IMR-90 (cell line): ENCODE data around the gene MORC2. TPM values are rescaled to one million over a fixed set of nuclear protein-coding genes. Genes with fewer than 3 reads are reported as not detected.

Experiments used
- ATAC-seq: fragments of 200-7000 bp; cut with Tn5 transposase; 2 replicates; pipeline ENCODE4 v1.9.1; 2020; ENCODE audit warnings: low read depth, mild to moderate bottlenecking, moderate library complexity
- BruUV-seq: library from RNA; stranded (reverse); fragments of 400-500 nt; replicated peaks from 2 replicates; lab custom pipeline; 2021; lab: Mats Ljungman, UMichigan
- CTCF ChIA-PET: fragments of 300-600 bp; formaldehyde crosslinking; extraction: SDS; loops from one replicate; lab custom pipeline; 2021; ENCODE audit warnings: antibody characterized with exemption; lab: Yijun Ruan, JAX
- POLR2A ChIA-PET: fragments of 300-600 bp; sonication (Branson Sonifier 250); formaldehyde crosslinking; loops from one replicate; lab custom pipeline; 2022; ENCODE audit warnings: antibody characterized with exemption; ENCODE audit not compliant: unreplicated experiment; lab: Charles Lee
- DNase-seq: peaks from one replicate; pipeline ENCODE4 v3.0.0; 2013
- H2AFZ ChIP-seq: replicated peaks from 2 replicates; pipeline ENCODE3; 2013; ENCODE audit warnings: low read length, mild to moderate bottlenecking; ENCODE audit not compliant: poor library complexity
- H2AK5ac ChIP-seq: 2 replicates; pipeline ENCODE4 v1.6.1; 2013; ENCODE audit warnings: low read depth, low read length, inconsistent platforms
- H2AK9ac ChIP-seq: replicated peaks from 2 replicates; pipeline ENCODE3; 2013; ENCODE audit warnings: mild to moderate bottlenecking, low read depth, low read length, moderate library complexity; ENCODE audit not compliant: poor library complexity
- H2BK120ac ChIP-seq: 2 replicates; pipeline ENCODE4 v1.6.1; 2013; ENCODE audit warnings: low read depth, low read length, inconsistent platforms
- H2BK15ac ChIP-seq: 3 replicates; pipeline ENCODE4 v1.6.1; 2013; ENCODE audit warnings: low read depth, low read length, inconsistent platforms
- H2BK20ac ChIP-seq: 2 replicates; pipeline ENCODE4 v1.6.1; 2013; ENCODE audit warnings: low read depth, mild to moderate bottlenecking, inconsistent platforms, low read length, moderate library complexity
- H2BK5ac ChIP-seq: 2 replicates; pipeline ENCODE4 v1.6.1; 2013; ENCODE audit warnings: mild to moderate bottlenecking, low read depth, low read length, inconsistent platforms; ENCODE audit not compliant: poor library complexity, severe bottlenecking
- H3K14ac ChIP-seq: replicated peaks from 2 replicates; pipeline ENCODE4 v1.6.1; 2013; ENCODE audit warnings: low read depth, low read length, inconsistent platforms
- H3K18ac ChIP-seq: 2 replicates; pipeline ENCODE4 v1.6.1; 2013; ENCODE audit warnings: low read depth, low read length, control low read depth
- H3K23ac ChIP-seq: 2 replicates; pipeline ENCODE4 v1.6.1; 2013; ENCODE audit warnings: low read depth, low read length, inconsistent platforms
- H3K27ac ChIP-seq: 2 replicates; pipeline ENCODE4 v1.5.1; 2013; ENCODE audit warnings: mild to moderate bottlenecking, control low read depth, low read length; ENCODE audit not compliant: insufficient read depth
- H3K27me3 ChIP-seq: 2 replicates; pipeline ENCODE4 v1.6.1; 2013; ENCODE audit warnings: low read length; ENCODE audit not compliant: control insufficient read depth, insufficient read depth
- H3K36me3 ChIP-seq: 2 replicates; pipeline ENCODE4 v1.6.1; 2013; ENCODE audit warnings: low read length, mixed read lengths; ENCODE audit not compliant: control insufficient read depth, insufficient read depth
- H3K4ac ChIP-seq: 2 replicates; pipeline ENCODE4 v1.6.1; 2013; ENCODE audit warnings: low read depth, low read length, inconsistent platforms
- H3K4me1 ChIP-seq: 2 replicates; pipeline ENCODE4 v1.6.1; 2013; ENCODE audit warnings: low read length, mixed read lengths; ENCODE audit not compliant: control insufficient read depth, insufficient read depth
- H3K4me2 ChIP-seq: 2 replicates; pipeline ENCODE4 v1.6.1; 2013; ENCODE audit warnings: low read depth, mild to moderate bottlenecking, control low read depth, low read length, moderate library complexity
- H3K4me3 ChIP-seq: 2 replicates; pipeline ENCODE4 v1.5.1; 2013; ENCODE audit warnings: low read depth, mild to moderate bottlenecking, control low read depth, low read length, moderate library complexity; ENCODE audit not compliant: insufficient read depth
- H3K56ac ChIP-seq: 2 replicates; pipeline ENCODE4 v1.6.1; 2013; ENCODE audit warnings: low read length, inconsistent platforms; ENCODE audit not compliant: insufficient read depth; ENCODE audit errors: extremely low read depth
- H3K79me1 ChIP-seq, 2 experiments: 2 replicates each; pipeline ENCODE4 v1.6.1; 2013; ENCODE audit warnings: low read length in 2 of 2, inconsistent platforms in 1 of 2, low read depth in 1 of 2
- H3K9ac ChIP-seq: 2 replicates; pipeline ENCODE4 v1.6.1; 2013; ENCODE audit warnings: low read depth, low read length, control low read depth
- H3K9me1 ChIP-seq: 2 replicates; pipeline ENCODE4 v1.6.1; 2013; ENCODE audit warnings: low read length, inconsistent platforms; ENCODE audit not compliant: insufficient read depth
- H3K9me3 ChIP-seq: 2 replicates; pipeline ENCODE4 v1.6.1; 2013; ENCODE audit warnings: low read length; ENCODE audit not compliant: control insufficient read depth, insufficient read depth
- H4K20me1 ChIP-seq: 2 replicates; pipeline ENCODE4 v1.6.1; 2013; ENCODE audit warnings: low read length, inconsistent platforms; ENCODE audit not compliant: insufficient read depth
- H4K5ac ChIP-seq: 2 replicates; pipeline ENCODE4 v1.6.1; 2013; ENCODE audit warnings: mild to moderate bottlenecking, low read depth, low read length, control low read depth
- H4K8ac ChIP-seq, 2 experiments: 2 replicates each; pipeline ENCODE4 v1.6.1; 2013; ENCODE audit warnings: low read depth in 2 of 2, low read length in 2 of 2, control low read depth in 1 of 2, inconsistent platforms in 1 of 2
- H4K91ac ChIP-seq: 2 replicates; pipeline ENCODE4 v1.6.1; 2013; ENCODE audit warnings: low read depth, low read length, inconsistent platforms; ENCODE audit not compliant: insufficient read depth
- BHLHE40 ChIP-seq: fragments of 150-350 bp; IDR thresholded peaks from 2 replicates; pipeline ENCODE4 v1.6.1; 2016; ENCODE audit warnings: mild to moderate bottlenecking, low read depth, low read length
- MAZ ChIP-seq: IDR thresholded peaks from 2 replicates; pipeline ENCODE4 v1.6.1; 2012; ENCODE audit warnings: low read depth, mild to moderate bottlenecking, low read length, improper control_type of control experiment, moderate library complexity, borderline replicate concordance
- NFE2L2 ChIP-seq: fragments of 150-350 bp; IDR thresholded peaks from 2 replicates; pipeline ENCODE4 v1.6.1; 2016; ENCODE audit warnings: low read depth, mild to moderate bottlenecking, low read length
- POLR2A ChIP-seq: IDR thresholded peaks from 2 replicates; pipeline ENCODE4 v1.6.1; 2012; ENCODE audit warnings: mild to moderate bottlenecking, low read depth, low read length
- RAD21 ChIP-seq: IDR thresholded peaks from 2 replicates; pipeline ENCODE4 v1.6.1; 2012; ENCODE audit warnings: low read length, improper control_type of control experiment
- WGBS, 2 experiments: methylation state at CpG; one replicate each; pipeline versions ENCODE4 v1.1.5 to v1.1.7; 2013; ENCODE audit warnings: missing lambda C conversion rate in 2 of 2; ENCODE audit not compliant: insufficient read length in 1 of 2; ENCODE audit errors: extremely low coverage in 2 of 2; 5-methylcytosine and 5-hydroxymethylcytosine counted together
- dilution Hi-C: fragments of 300-500 bp; cut with HindIII; formaldehyde crosslinking; loops from one replicate; pipeline ENCODE4 v1.14.3; 2018; ENCODE audit warnings: low sequenced_read_pairs; ENCODE audit not compliant: unreplicated experiment
- in situ Hi-C: fragments of 300-500 bp; cut with MboI; formaldehyde crosslinking; loops from 3 replicates; pipeline ENCODE4 v1.14.3; 2019; ENCODE audit warnings: low sequenced_read_pairs, inconsistent platforms, mixed read lengths
- intact Hi-C: fragments of 100-400 bp; cut with micrococcal nuclease; formaldehyde crosslinking; loops from 2 replicates; pipeline ENCODE4 v1.10.0; 2022
- polyA plus RNA-seq, 3 experiments: library from polyadenylated mRNA; depleted of rRNA; stranded (reverse); fragments of >200 nt; gene quantifications; 2 replicates each; pipeline ENCODE4 v1.2.3, GENCODE V29; 2012; ENCODE audit warnings: low replicate concordance in 1 of 3
- total RNA-seq: library from RNA; depleted of rRNA; stranded (reverse); fragments of >200 nt; gene quantifications from 2 replicates; pipeline ENCODE4 v1.2.3, GENCODE V29; 2012
- TF ChIP-seq, protein P1 (sequence below): fragments of 150-350 bp; IDR thresholded peaks from 2 replicates; pipeline ENCODE4 v1.6.1; 2017; ENCODE audit warnings: mild to moderate bottlenecking, antibody characterized with exemption, low read length, low read depth
- TF ChIP-seq, protein P2 (sequence below): fragments of 150-350 bp; IDR thresholded peaks from 2 replicates; pipeline ENCODE4 v1.6.1; 2016; ENCODE audit warnings: low read depth, mild to moderate bottlenecking, low read length, moderate library complexity, borderline replicate concordance
- TF ChIP-seq, protein P3 (sequence below): conservative IDR thresholded peaks from 2 replicates; pipeline ENCODE4 v1.5.1; 2012; ENCODE audit warnings: mild to moderate bottlenecking, low read depth, low read length, improper control_type of control experiment

Gene MORC2
- total and polyA plus RNA-seq, 2 of the 4 experiments (the other 2 are of a cell fraction) = 15.8 to 24.7 TPM

DNA sequence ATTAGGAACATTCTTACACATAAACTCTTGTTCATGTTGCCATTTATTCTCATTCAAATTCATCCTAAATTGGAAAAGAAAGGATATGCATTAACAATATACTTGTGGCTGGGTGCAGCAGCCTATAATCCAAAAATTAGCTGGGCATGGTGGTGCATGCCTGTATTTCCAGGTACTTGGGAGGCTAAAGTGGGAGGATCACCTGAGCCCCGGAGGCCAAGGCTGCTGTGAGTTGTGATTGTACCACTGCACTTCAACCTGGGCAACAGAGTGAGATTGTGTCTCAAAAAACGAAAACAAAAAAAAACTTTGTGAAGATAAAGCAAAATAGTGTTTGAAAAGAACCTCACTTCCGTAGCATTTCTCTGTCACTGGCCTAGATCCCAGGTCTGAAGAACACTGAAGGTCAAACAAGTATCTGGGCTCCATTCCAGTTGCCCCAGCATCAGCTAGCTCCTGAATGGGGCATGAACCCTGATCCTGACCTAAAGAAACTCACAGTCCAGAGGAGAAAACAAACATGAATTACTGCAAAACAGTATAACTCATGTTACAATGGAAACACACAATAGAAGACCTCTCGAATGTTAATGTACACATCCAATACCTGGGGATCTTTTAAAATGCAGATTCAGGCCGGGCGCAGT is 32.7 kb upstream of the MORC2 start:
- Histone ChIP-seq H4K91ac (no peak overlapping the region), H3K14ac (no peak overlapping the region), H3K9me3 (peaks cover 4% of the 10 kb centered on the region), H3K79me1 (no peaks in the 10 kb centered on the region), H2BK120ac (no peak overlapping the region), H4K20me1 (no peaks in the 10 kb centered on the region), H4K5ac (no peak overlapping the region), H3K27me3 (no peaks in the 10 kb centered on the region), H3K27ac (no peak overlapping the region), H2AFZ (no peak overlapping the region), H3K36me3 (no peaks in the 10 kb centered on the region), H2BK15ac (no peak overlapping the region), H3K18ac (no peak overlapping the region), H4K8ac (no peak overlapping the region), H3K23ac (no peak overlapping the region), H3K4me2 (no peak overlapping the region), H3K4ac (no peak overlapping the region), H2AK5ac (no peak overlapping the region), H3K56ac (no peak overlapping the region), H3K9me1 (no peaks in the 10 kb centered on the region), H3K9ac (no peak overlapping the region), H3K4me1 (no peaks in the 10 kb centered on the region), H2BK5ac (no peak overlapping the region), H2AK9ac (no peak overlapping the region), H3K4me3 (no peak overlapping the region), H2BK20ac (no peak overlapping the region)
- POLR2A ChIA-PET = no interaction called here
- DNase-seq = no peak
- BruUV-seq = no TSS peak
- dilution Hi-C loops = no loop called here
- intact Hi-C loops = no loop called here
- WGBS, 2 experiments = 49% methylated on average over 2 of the region's 6 CpGs; no CpG with 5 or more reads in 1 of the 2 experiments
- CTCF ChIA-PET = no interaction called here
- TF ChIP-seq, protein P1, sequence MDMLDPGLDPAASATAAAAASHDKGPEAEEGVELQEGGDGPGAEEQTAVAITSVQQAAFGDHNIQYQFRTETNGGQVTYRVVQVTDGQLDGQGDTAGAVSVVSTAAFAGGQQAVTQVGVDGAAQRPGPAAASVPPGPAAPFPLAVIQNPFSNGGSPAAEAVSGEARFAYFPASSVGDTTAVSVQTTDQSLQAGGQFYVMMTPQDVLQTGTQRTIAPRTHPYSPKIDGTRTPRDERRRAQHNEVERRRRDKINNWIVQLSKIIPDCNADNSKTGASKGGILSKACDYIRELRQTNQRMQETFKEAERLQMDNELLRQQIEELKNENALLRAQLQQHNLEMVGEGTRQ = no peak
- no peak for TF ChIP-seq NFE2L2
- TF ChIP-seq POLR2A = no peak
- TF ChIP-seq BHLHE40 = no peak
- no peak for TF ChIP-seq RAD21
- TF ChIP-seq MAZ = no peak
- TF ChIP-seq, protein P2, sequence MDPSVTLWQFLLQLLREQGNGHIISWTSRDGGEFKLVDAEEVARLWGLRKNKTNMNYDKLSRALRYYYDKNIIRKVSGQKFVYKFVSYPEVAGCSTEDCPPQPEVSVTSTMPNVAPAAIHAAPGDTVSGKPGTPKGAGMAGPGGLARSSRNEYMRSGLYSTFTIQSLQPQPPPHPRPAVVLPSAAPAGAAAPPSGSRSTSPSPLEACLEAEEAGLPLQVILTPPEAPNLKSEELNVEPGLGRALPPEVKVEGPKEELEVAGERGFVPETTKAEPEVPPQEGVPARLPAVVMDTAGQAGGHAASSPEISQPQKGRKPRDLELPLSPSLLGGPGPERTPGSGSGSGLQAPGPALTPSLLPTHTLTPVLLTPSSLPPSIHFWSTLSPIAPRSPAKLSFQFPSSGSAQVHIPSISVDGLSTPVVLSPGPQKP = no peak
- TF ChIP-seq, protein P3, sequence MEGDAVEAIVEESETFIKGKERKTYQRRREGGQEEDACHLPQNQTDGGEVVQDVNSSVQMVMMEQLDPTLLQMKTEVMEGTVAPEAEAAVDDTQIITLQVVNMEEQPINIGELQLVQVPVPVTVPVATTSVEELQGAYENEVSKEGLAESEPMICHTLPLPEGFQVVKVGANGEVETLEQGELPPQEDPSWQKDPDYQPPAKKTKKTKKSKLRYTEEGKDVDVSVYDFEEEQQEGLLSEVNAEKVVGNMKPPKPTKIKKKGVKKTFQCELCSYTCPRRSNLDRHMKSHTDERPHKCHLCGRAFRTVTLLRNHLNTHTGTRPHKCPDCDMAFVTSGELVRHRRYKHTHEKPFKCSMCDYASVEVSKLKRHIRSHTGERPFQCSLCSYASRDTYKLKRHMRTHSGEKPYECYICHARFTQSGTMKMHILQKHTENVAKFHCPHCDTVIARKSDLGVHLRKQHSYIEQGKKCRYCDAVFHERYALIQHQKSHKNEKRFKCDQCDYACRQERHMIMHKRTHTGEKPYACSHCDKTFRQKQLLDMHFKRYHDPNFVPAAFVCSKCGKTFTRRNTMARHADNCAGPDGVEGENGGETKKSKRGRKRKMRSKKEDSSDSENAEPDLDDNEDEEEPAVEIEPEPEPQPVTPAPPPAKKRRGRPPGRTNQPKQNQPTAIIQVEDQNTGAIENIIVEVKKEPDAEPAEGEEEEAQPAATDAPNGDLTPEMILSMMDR = no peak
- no peak for ATAC-seq
- in situ Hi-C loops = no loop called here
